GM20000 (cell line): ENCODE measurements around the gene ECEL1.

Experiments
- DNase-seq: peaks from one replicate; pipeline ENCODE4 v3.0.0; 2012; ENCODE audit warnings: low spot score
- TF ChIP-seq, protein P1 (sequence below): IDR thresholded peaks from 2 replicates; pipeline ENCODE4 v1.5.1; 2012; ENCODE audit warnings: mild to moderate bottlenecking, control low read depth; ENCODE audit errors: extremely low read depth, missing control alignments

ECEL1 gene

DNA sequence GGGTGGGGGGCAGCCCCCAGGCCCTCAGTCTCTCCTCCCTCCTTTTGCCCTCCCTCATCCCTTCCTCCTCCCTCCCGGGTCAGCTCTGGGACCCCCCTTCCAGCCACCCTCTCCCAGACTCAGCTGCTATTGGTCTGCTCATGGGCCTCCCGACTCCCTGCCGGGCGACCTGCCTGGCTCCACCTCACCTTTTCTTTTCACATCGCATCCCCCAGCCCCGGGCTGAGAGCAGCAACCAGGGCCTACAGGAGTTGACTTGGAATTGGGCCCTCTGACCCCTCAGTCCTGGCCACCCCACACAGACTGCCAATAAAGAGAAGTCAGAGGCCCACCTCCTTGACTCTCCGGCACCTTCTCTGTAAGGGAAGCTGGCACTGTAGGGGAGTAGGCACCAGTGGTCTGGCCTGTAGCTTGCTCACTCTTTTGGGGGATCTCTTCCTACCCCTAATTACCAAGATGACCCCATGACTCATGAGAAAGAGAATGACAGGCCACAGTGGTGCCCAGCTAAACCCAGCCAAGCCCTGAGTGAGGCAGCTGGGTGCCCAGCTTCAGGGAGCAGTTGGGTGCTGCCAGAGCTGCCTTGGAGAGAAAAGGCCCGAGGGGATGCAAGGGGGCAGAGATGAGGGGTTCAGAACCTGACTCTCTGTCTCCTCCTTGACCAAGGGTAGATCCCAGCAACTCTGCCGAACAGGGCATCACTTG, 2.0 kb upstream of the ECEL1 start:
- DNase-seq, result no peak
- TF ChIP-seq, protein P1, sequence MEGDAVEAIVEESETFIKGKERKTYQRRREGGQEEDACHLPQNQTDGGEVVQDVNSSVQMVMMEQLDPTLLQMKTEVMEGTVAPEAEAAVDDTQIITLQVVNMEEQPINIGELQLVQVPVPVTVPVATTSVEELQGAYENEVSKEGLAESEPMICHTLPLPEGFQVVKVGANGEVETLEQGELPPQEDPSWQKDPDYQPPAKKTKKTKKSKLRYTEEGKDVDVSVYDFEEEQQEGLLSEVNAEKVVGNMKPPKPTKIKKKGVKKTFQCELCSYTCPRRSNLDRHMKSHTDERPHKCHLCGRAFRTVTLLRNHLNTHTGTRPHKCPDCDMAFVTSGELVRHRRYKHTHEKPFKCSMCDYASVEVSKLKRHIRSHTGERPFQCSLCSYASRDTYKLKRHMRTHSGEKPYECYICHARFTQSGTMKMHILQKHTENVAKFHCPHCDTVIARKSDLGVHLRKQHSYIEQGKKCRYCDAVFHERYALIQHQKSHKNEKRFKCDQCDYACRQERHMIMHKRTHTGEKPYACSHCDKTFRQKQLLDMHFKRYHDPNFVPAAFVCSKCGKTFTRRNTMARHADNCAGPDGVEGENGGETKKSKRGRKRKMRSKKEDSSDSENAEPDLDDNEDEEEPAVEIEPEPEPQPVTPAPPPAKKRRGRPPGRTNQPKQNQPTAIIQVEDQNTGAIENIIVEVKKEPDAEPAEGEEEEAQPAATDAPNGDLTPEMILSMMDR, result no peak

DNA sequence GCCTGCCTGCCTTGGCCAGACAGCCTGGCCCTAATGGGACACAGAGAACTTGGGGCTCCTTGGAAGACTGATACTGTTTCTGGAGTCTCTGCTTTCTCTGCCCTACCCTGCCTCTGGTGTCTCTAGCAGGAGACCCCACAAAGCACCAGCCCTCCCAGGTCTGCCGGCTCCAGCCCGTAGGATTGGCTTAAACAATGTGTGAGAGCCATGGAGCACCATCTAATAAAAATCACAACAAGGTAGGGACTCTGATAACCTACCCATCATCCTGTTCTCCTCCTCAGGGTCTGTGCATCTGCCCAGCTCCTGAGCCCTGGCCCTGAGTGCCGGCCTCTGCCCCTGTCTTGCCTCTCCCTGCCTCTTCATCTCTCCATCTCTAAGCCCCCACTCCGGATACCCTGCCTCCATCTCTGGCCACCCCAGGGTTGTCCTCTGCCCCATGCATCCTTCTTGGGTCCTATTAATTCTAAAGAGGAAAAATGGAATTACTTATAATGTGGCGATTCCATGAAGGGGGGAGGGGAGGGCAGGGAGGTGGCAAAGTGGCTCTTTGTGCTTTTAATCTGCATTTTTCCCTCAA, 1.2 kb upstream of the ECEL1 start:
- DNase-seq, result no peak
- TF ChIP-seq, protein P1, result no peak

- no peak for DNase-seq
- TF ChIP-seq, protein P1, result no peak
These were observed 570 bp upstream of the ECEL1 start for GRCh38 chr2:232488097-232488711.

DNA sequence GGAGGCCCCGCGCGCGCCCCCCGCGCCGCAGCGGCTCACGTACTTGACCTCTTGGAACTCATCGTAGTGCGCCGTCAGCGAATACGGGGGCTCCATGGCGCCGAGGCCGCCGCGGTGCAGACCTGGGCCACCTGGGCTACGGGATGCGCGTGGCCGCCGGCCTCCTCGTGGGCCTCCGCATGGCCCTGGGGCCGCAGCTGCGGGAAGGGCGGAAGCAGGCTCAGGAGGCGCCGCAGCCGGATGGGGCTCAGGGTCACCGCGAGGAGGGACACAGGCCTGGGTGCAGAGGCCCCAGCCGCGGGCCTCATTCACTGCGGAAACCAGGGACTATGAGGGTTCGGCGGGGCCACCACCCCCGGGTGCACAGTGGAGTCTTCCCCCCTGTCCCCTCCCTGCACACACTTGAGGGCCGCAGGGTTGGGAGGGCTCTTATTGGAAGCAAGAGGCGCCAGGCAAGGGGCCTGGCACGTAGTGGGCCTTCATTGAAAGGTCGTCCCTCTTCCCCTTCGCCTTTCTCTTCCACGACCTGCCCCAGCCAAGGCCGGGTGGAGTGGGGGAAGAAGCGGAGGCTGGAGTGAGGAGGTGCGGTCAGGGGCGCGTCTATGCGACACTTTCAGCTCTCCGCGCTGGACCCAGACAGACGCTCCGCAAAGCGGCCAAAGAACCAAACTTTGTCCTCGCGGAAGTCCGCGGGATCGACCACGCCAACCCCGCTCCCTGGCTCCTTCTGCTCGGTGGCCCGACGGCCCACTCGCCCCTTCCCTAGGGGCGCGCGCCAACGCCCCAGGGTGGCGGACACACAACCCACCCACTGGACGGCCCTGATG, 863 bp downstream of the ECEL1 start:
- TF ChIP-seq, protein P1, result no peak
- DNase-seq, result no peak

GRCh38 chr2:232485757-232486557, 1.7 kb downstream of the ECEL1 start:
- TF ChIP-seq, protein P1, result no peak
- DNase-seq, result no peak

- no peak for DNase-seq
- TF ChIP-seq, protein P1, result no peak
These were observed 2.3 kb downstream of the ECEL1 start for GRCh38 chr2:232485348-232485756.
